Neural progenitor cell (in vitro differentiated cells): ENCODE data around the gene CCDC47.
A peak's percentile ranks its signal among the peaks of the same experiment; 100 is the strongest.

Experiments
- CTCF ChIP-seq: fragments of 200-600 bp; sonication (generic); IDR thresholded peaks from 2 replicates; pipeline ENCODE4 v1.5.1; 2017; ENCODE audit warnings: antibody characterized with exemption, mild to moderate bottlenecking
- EZH2 ChIP-seq: fragments of 200-600 bp; sonication (generic); IDR thresholded peaks from 2 replicates; pipeline ENCODE4 v1.6.1; 2017; ENCODE audit warnings: antibody characterized with exemption, mild to moderate bottlenecking, moderate library complexity

- peak; percentile 43 for TF ChIP-seq CTCF
- peak; percentile 44 for TF ChIP-seq EZH2
Measured at GRCh38 chr17:63700528-63701455, 72.6 kb downstream of the CCDC47 start.
